Measurements from ENCODE around the gene ASGR1. TPM values are rescaled to one million over a fixed set of nuclear protein-coding genes. Genes with fewer than 3 reads are reported as not detected.

The ASGR1 gene
- total and polyA plus RNA-seq, 3 donors from 2014 or later, result 11.5 to 21.3 (median 19.1) TPM

GRCh38 chr17:7137171-7137943 is 41.8 kb downstream of the ASGR1 start:
- Histone ChIP-seq H3K27me3 (no peaks in the 10 kb centered on the region), H3K36me3 (ENCODE audit: low read depth, missing control alignments) (no peaks in the 10 kb centered on the region)

GRCh38 chr17:7136266-7136877 is 42.8 kb downstream of the ASGR1 start:
- Histone ChIP-seq H3K9me3 (no peaks in the 10 kb centered on the region), H3K27me3 (no peaks in the 10 kb centered on the region), H3K4me1 (no peaks in the 10 kb centered on the region), H3K4me3 (no peak overlapping the region), H3K36me3 (ENCODE audit: low read depth, missing control alignments) (no peaks in the 10 kb centered on the region), H3K27ac (no peak overlapping the region)
- DNase-seq, result peak; percentile 89
- TF ChIP-seq POLR2A (IDR thresholded peaks at IDR 0.05) (no peak), CTCF (IDR thresholded peaks at IDR 0.05) (peak; percentile 90 to 96 (median 95))
- intact Hi-C loops (cut with DNase I; ENCODE audit: low total_unique reads), result loop anchor here (2.0 kb wide), 1 partner anchor 84 kb away; no protein-coding TSS in a partner anchor
- WGBS, 2 donors, result 27 to 28% methylated on average over 9 of the region's 9 CpGs

More at GRCh38 chr17:7137171-7137943, 41.8 kb downstream of the ASGR1 start:
- H3K4me1 ChIP-seq, result no peaks in the 10 kb centered on the region
- no peak overlapping the region for H3K27ac ChIP-seq
- WGBS, 2 donors, result 38 to 39% methylated on average over 12 to 13 of the region's 13 CpGs
- peak; percentile 39 for DNase-seq
- H3K4me3 ChIP-seq, result no peak overlapping the region
- no peaks in the 10 kb centered on the region for H3K9me3 ChIP-seq
- TF ChIP-seq CTCF (IDR thresholded peaks at IDR 0.05) (no peak), POLR2A (IDR thresholded peaks at IDR 0.05) (no peak)
- intact Hi-C loops (cut with DNase I; ENCODE audit: low total_unique reads), result loop anchor here (2.0 kb wide), 1 partner anchor 85 kb away; no protein-coding TSS in a partner anchor

- H3K4me1 ChIP-seq, result no peaks in the 10 kb centered on the region
- WGBS, 2 donors, result 81 to 83% methylated on average over 20 of the region's 20 CpGs
- TF ChIP-seq POLR2A (IDR thresholded peaks at IDR 0.05) (no peak), CTCF (IDR thresholded peaks at IDR 0.05) (no peak)
- intact Hi-C loops (cut with DNase I; ENCODE audit: low total_unique reads), result no loop called here
- H3K9me3 ChIP-seq, result no peaks in the 10 kb centered on the region
- DNase-seq, result no peak
- H3K36me3 ChIP-seq (ENCODE audit: low read depth, missing control alignments), result no peaks in the 10 kb centered on the region
- no peaks in the 10 kb centered on the region for H3K27me3 ChIP-seq
- H3K27ac ChIP-seq, result no peak overlapping the region
- no peak overlapping the region for H3K4me3 ChIP-seq
Observed at GRCh38 chr17:7133916-7134315, 45.3 kb downstream of the ASGR1 start.

GRCh38 chr17:7133424-7133823 is 45.7 kb downstream of the ASGR1 start:
- no peaks in the 10 kb centered on the region for H3K36me3 ChIP-seq (ENCODE audit: low read depth, missing control alignments)
- intact Hi-C loops (cut with DNase I; ENCODE audit: low total_unique reads), result no loop called here
- WGBS, 2 donors, result 63 to 81% methylated on average over 9 to 19 of the region's 19 CpGs

More at GRCh38 chr17:7133424-7133823, 45.7 kb downstream of the ASGR1 start:
- no peak for DNase-seq
- Histone ChIP-seq H3K4me3 (no peak overlapping the region), H3K9me3 (no peaks in the 10 kb centered on the region), H3K4me1 (no peaks in the 10 kb centered on the region), H3K27me3 (no peaks in the 10 kb centered on the region), H3K27ac (no peak overlapping the region)
- TF ChIP-seq CTCF (IDR thresholded peaks at IDR 0.05), result no peak
- no peak for TF ChIP-seq POLR2A (IDR thresholded peaks at IDR 0.05)

Measured in testis (tissue), 3 donors.